IPS-20b (cell line): Measurements from ENCODE around the gene CUTC.

Experiments used
- H3K27ac ChIP-seq: one replicate; pipeline ENCODE4 v1.5.1; 2013; ENCODE audit warnings: low read length
- H3K27me3 ChIP-seq: 2 replicates; pipeline ENCODE4 v1.6.1; 2013; ENCODE audit warnings: mild to moderate bottlenecking, low read length, inconsistent platforms; ENCODE audit not compliant: insufficient read depth
- H3K36me3 ChIP-seq: 2 replicates; pipeline ENCODE4 v1.6.1; 2013; ENCODE audit warnings: low read depth, mild to moderate bottlenecking, inconsistent platforms, low read length, moderate library complexity; ENCODE audit not compliant: insufficient read depth
- H3K4me1 ChIP-seq: 2 replicates; pipeline ENCODE4 v1.6.1; 2013; ENCODE audit warnings: mild to moderate bottlenecking, control low read depth, inconsistent platforms, low read length, moderate library complexity; ENCODE audit not compliant: insufficient read depth
- H3K4me3 ChIP-seq: 2 replicates; pipeline ENCODE4 v1.5.1; 2013; ENCODE audit warnings: mild to moderate bottlenecking, low read length, inconsistent platforms
- H3K9ac ChIP-seq: 2 replicates; pipeline ENCODE4 v1.6.1; 2013; ENCODE audit warnings: low read depth, mild to moderate bottlenecking, inconsistent platforms, low read length, moderate library complexity
- H3K9me3 ChIP-seq: 2 replicates; pipeline ENCODE4 v1.6.1; 2013; ENCODE audit warnings: mild to moderate bottlenecking, low read depth, low read length, inconsistent platforms; ENCODE audit not compliant: insufficient read depth

The CUTC gene

GRCh38 chr10:99787782-99788445 lies 55.9 kb downstream of the CUTC start:
- Histone ChIP-seq H3K4me3 (no peak overlapping the region), H3K27me3 (no peaks in the 10 kb centered on the region), H3K36me3 (no peaks in the 10 kb centered on the region), H3K9me3 (no peaks in the 10 kb centered on the region), H3K9ac (no peak overlapping the region), H3K27ac (no peak overlapping the region), H3K4me1 (peaks cover 5% of the 10 kb centered on the region)

GRCh38 chr10:99788598-99789256 lies 56.7 kb downstream of the CUTC start:
- Histone ChIP-seq H3K4me1 (peaks cover 5% of the 10 kb centered on the region), H3K27ac (no peak overlapping the region), H3K9ac (no peak overlapping the region), H3K36me3 (no peaks in the 10 kb centered on the region), H3K9me3 (no peaks in the 10 kb centered on the region), H3K27me3 (no peaks in the 10 kb centered on the region), H3K4me3 (no peak overlapping the region)

- no peak overlapping the region for H3K9ac ChIP-seq
- no peak overlapping the region for H3K4me3 ChIP-seq
- H3K9me3 ChIP-seq: no peaks in the 10 kb centered on the region
- H3K36me3 ChIP-seq: no peaks in the 10 kb centered on the region
- H3K27ac ChIP-seq: no peak overlapping the region
- H3K4me1 ChIP-seq: no peaks in the 10 kb centered on the region
- H3K27me3 ChIP-seq: no peaks in the 10 kb centered on the region
These were observed 59.8 kb downstream of the CUTC start for GRCh38 chr10:99791831-99792230.

GRCh38 chr10:99793819-99794218 lies 61.8 kb downstream of the CUTC start:
- no peaks in the 10 kb centered on the region for H3K4me1 ChIP-seq
- H3K27ac ChIP-seq: no peak overlapping the region
- no peaks in the 10 kb centered on the region for H3K36me3 ChIP-seq

GRCh38 chr10:99796928-99797327 lies 64.9 kb downstream of the CUTC start:
- no peaks in the 10 kb centered on the region for H3K36me3 ChIP-seq
- H3K9ac ChIP-seq: no peak overlapping the region
- no peaks in the 10 kb centered on the region for H3K9me3 ChIP-seq
- H3K27ac ChIP-seq: no peak overlapping the region
- no peaks in the 10 kb centered on the region for H3K4me1 ChIP-seq
- H3K4me3 ChIP-seq: no peak overlapping the region
- H3K27me3 ChIP-seq: no peaks in the 10 kb centered on the region

More at GRCh38 chr10:99793819-99794218, 61.8 kb downstream of the CUTC start:
- no peak overlapping the region for H3K9ac ChIP-seq
- H3K4me3 ChIP-seq: no peak overlapping the region
- no peaks in the 10 kb centered on the region for H3K27me3 ChIP-seq
- H3K9me3 ChIP-seq: no peaks in the 10 kb centered on the region

DNA sequence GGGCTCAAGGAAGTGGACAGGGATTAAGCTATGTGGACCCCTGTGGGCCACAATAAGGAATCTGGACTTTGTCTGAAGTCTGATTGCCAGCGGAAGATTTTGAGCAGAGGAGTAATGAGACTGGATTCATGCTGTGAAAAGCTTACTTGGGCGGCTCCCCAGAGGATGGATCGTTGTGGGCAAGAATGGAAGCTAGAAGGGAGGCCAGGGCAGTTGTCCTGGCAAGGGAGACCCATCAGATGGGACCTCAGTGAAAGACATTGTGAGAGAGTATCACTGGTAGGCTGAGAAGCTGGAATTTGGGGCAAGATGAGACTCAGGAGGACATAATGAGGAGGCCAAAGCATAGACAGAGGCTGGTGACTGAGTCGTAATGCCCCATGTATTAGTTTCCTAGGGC lies 66.0 kb downstream of the CUTC start:
- Histone ChIP-seq H3K9me3 (no peaks in the 10 kb centered on the region), H3K9ac (no peak overlapping the region), H3K27ac (no peak overlapping the region), H3K27me3 (no peaks in the 10 kb centered on the region), H3K4me1 (no peaks in the 10 kb centered on the region), H3K4me3 (no peak overlapping the region), H3K36me3 (no peaks in the 10 kb centered on the region)

DNA sequence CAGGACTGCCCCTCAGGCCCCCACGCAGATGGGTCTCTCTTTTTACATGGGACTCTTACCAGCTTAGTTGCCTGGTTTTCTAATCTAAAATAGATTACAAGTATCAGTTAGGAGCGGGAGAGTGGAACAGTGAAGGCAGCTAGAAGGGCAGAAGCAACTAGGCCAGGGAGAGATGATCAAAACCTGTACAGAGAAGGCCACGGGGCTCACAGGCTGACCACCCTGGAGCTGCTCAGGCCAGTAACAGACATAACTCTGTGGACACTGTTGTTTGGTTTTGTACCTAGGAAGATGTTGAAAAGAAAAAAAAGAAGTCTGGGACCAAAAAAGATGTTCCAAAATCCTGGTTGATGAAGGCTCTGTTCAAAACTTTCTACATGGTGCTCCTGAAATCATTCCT lies 66.9 kb downstream of the CUTC start:
- no peaks in the 10 kb centered on the region for H3K36me3 ChIP-seq
- no peaks in the 10 kb centered on the region for H3K4me1 ChIP-seq

DNA sequence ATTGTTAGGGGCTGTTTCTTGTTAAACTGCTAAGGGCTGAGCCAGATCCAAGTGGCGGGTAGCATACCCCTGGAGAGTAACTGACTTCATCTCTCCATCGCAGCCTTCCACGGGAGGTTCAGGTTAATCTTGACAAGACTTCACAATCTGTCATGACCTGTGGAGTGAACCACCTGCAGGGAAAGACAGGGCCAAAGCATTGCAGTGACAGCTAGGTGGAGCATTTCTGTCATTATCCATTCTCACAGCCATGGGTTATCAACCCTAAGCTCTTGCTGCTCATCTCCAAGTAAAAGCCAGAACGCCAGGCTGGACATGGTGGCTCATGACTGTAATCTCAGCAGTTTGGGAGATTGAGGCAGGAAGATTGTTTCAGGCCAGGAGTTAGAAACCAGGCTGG lies 67.6 kb downstream of the CUTC start:
- H3K36me3 ChIP-seq: no peaks in the 10 kb centered on the region

More for the DNA sequence above, 66.9 kb downstream of the CUTC start:
- Histone ChIP-seq H3K4me3 (no peak overlapping the region), H3K9ac (no peak overlapping the region), H3K9me3 (no peaks in the 10 kb centered on the region), H3K27ac (no peak overlapping the region), H3K27me3 (no peaks in the 10 kb centered on the region)

DNA sequence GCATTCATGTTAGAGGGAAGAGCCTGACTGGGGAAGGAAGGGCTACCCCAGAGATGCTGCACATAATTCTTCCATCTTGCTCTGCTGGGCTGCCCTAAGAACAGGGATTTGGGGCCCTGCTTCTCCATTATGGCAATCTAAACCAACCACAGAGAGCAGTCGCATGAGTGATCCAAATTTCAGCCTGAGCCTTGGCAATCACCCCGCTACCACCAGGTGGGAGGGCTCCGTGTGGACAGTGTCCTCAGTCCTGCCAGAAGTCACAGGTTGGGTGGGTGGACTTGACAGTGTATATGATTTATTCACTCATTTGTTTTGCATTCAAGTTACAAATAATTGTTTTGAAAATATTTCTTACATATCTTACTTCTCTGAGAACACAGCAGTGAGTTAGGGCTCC lies 72.4 kb downstream of the CUTC start:
- no peaks in the 10 kb centered on the region for H3K36me3 ChIP-seq
- H3K27me3 ChIP-seq: no peaks in the 10 kb centered on the region
- H3K4me1 ChIP-seq: no peaks in the 10 kb centered on the region
- H3K27ac ChIP-seq: no peak overlapping the region
- H3K9me3 ChIP-seq: no peaks in the 10 kb centered on the region
- no peak overlapping the region for H3K4me3 ChIP-seq
- H3K9ac ChIP-seq: no peak overlapping the region

More for the DNA sequence above, 67.6 kb downstream of the CUTC start:
- Histone ChIP-seq H3K9me3 (no peaks in the 10 kb centered on the region), H3K4me3 (no peak overlapping the region), H3K27ac (no peak overlapping the region), H3K27me3 (no peaks in the 10 kb centered on the region), H3K4me1 (no peaks in the 10 kb centered on the region), H3K9ac (no peak overlapping the region)

GRCh38 chr10:99805190-99805589 lies 73.2 kb downstream of the CUTC start:
- Histone ChIP-seq H3K9me3 (no peaks in the 10 kb centered on the region), H3K4me3 (no peak overlapping the region), H3K36me3 (no peaks in the 10 kb centered on the region), H3K27ac (no peak overlapping the region), H3K27me3 (no peaks in the 10 kb centered on the region), H3K9ac (no peak overlapping the region), H3K4me1 (no peaks in the 10 kb centered on the region)
